GM21529 (cell line): ENCODE results near the gene PRIMPOL.
"Not testable (repeated sequence)": the region's sequence is repeated elsewhere in the genome, so short reads cannot be mapped to it uniquely, and the experiment has no call there.

Experiments
- ATAC-seq: cut with Tn5 transposase; IDR thresholded peaks from one replicate; pipeline ENCODE4 v1.9.1; 2021; ENCODE audit not compliant: unreplicated experiment

PRIMPOL gene

DNA sequence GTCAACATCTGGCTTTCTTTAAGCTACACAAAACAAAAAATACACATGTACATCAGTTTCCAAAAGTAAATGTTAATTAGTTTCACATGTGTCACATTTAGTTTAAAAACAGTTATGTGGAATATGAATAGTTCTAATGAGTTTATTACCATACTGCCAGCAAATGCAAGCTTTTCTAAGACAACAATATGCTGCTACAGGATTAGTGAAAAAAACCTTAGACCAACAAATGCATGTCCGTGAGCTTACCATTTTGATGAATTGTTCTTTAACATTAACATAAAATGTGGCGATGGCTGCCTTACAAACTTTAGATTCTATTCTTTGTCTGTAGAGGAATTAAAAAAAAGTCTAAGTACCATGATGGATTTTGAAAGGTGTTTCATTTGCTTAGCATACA is 52.6 kb downstream of the PRIMPOL start:
- no peak for ATAC-seq

DNA sequence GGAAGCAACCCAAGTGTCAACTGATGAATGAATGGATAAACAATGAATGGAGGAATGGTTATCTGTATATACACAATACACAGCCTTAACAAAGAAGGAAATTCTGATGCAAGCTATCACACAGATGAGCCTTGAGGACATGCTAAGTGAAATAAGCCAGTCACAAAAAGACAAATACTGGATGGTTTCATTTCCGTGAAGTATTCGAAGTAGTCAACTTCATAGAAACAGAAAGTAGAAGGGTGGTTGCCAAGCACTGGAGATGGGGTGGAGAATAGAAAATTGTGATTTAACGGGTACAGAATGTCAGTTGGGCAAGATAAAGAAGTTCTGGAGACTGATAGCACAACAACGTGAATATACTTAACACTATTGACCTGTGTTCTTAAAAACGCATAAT is 56.2 kb downstream of the PRIMPOL start:
- no peak for ATAC-seq

DNA sequence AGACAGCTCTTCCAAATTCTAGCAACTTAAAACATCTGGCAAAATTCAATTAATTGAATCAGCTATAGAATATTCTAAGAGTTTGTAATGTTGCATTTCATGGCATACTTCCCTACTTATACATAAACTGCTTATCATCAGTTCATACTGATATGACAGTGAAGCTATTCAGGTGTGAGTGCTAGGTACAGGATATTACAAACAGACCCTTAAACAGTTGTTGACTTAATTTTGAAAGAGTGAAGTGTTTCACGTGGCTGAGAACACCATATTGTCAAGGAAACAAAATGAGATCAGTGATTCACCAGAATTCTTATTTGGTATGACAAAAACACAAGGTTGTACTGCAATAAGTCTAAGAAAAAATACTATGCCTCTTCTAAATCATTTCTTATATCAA is 56.9 kb downstream of the PRIMPOL start:
- no peak for ATAC-seq

DNA sequence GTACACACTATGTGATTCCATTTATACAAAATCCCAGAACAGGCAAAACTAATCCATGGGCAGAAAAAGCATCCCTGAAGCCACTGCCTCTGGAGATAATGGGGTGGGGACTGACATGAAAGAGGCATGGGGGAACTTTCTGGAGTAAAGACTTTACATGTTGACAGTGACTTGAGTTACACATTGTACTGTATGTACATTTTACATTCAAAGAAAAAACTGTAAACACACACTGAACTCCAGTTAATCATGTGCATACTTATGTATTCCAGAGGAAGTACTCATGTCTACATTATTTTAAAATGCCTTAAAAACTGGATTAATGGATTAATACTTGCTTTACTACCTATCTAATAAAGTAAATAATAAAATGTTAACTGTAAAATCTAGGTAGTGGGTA is 62.8 kb downstream of the PRIMPOL start:
- no peak for ATAC-seq

DNA sequence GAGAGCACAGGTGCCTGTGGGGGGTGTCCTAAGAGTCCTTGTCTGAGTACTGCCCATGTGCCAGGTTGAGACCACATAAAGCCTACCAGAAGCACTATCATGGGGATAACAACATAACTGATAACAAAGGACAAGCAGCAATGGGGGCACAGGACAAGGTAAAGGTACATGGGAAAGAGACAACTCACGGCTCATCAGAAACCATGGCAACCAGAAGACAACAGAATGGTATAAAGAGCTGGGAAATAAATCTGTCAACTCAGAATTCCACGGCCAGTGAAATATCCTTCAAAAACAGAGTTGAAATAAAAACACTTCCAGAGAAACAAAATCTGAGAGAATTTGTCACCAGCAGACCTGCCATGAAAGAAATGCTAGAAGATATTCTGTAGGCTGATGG is 64.3 kb downstream of the PRIMPOL start:
- ATAC-seq: no peak

DNA sequence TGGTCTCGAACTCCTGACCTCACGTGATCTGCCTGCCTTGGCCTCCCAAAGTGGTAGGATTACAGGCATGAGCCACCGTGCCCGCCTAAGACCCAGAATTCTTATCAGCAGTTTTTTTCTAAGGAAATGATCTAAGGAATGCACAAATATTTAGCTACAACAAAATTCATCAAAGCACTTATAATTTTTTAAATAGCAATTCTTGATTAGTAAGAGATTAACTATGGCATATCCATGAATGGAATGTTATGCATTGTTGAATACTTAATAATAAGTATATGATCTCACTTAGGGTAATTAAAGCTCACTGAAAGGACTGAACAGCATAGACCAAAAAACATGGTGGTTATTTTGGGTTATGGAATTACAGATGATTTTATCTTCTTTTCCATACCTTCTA is 66.0 kb downstream of the PRIMPOL start:
- no peak for ATAC-seq

DNA sequence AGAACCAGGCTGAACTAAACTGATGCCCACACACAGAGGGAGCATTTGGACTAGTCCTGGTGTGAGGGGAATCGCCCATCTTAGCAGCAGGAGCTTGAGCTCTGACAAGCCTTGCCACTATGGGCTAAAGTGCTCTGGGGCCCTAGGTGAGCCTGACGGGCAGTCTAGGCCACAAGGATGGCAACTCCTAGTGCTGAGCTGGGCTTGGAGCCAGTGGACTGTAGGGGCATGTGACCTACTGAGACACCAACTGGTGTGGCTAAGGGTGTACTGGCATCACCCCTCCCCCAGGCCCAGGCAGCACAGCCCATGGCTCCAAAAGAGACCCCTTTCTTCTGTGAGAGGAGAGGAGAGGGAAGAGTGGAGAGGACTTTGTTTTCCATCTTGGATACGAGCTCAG is 69.9 kb downstream of the PRIMPOL start:
- ATAC-seq: no peak

DNA sequence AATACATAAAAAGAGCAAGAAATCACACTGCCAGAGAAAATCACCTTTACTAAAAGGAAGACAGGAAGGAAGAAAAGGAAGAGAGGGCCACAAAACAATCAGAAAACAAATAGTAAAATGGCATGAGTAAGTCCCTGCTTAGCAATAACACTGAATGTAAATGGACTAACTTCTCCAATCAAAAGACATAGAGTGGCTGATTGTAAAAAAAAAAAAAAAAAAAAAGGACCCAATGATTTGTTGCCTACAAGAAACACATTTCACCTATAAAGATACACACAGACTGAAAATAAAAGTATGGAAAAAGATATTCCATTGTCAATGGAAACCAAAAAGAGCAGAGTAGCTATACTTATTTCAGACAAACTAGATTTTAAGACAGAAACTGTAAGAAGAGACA is 71.7 kb downstream of the PRIMPOL start:
- no peak for ATAC-seq

DNA sequence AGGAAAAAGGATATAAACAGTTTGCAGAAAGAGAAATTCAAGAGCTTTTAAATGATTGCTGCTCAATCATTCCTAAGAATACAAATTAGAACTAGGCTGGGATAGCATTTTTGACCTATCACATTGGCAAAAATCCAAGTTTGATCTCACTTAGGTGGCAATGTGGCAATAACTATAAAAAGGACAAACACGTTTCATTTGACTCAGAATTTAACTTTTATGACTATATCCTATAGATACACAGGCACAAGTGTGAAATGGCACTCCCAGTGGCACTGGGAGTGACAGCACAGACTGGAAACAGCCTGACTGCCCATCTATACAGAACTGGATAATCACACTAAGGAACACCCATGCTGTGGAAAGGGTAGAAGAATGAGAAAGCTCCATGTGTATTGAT is 73.3 kb downstream of the PRIMPOL start:
- no peak for ATAC-seq

DNA sequence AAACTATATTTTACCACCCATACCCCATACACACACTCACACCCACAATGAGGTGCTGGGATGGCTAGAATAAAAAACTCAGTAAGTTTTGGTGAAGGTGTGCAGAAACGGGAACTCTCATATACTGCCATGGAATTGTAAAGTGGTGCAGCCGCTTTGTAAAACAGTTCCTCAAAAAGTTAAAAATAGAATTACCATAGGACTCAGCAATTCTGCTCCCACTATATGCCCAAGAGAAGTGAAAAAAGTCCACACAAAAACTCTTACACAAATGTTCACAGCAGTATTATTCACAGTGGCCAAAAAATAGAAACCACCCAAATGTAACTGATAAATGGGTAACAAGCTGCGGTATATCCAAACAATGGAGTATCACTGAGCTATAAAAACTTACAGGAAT is 77.9 kb downstream of the PRIMPOL start:
- no peak for ATAC-seq

DNA sequence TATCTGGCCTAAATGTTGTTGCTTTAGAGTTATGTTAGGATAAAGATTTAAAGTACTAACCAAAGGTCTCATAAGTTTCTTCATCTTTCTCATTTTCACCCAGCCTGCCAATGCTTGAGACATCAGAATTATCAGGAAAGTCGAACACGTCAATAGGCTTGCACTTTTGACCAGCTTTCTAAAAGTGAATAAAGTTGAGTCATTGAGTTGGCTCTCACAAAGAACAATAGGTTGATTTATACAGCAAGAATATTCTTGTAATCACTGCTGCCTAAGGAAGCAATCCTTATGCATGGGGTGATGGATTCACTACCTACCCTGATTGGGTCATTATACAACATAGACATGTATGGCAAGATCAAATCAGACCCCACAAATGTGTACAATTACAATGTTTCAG is 79.3 kb downstream of the PRIMPOL start:
- ATAC-seq: no peak

DNA sequence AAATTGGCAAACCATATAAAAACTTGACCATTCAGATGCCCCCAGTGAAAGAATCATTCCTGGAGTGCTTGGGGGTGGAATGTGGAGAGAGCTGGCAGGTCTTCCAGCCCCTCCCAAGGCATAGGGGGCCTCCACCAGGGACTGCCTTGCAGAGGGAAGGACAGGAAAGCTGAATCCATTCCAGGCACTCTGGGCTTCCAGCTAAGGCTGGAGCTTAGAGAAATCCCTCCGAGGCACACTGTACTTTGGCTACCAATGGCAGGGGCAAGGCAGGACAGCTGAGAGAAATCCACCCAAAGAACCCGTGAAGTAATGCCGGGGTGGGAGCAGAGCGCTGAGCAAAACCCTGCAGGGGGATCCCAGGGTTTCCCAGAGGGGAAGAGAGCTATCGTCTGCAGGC is 80.4 kb downstream of the PRIMPOL start:
- ATAC-seq: no peak

DNA sequence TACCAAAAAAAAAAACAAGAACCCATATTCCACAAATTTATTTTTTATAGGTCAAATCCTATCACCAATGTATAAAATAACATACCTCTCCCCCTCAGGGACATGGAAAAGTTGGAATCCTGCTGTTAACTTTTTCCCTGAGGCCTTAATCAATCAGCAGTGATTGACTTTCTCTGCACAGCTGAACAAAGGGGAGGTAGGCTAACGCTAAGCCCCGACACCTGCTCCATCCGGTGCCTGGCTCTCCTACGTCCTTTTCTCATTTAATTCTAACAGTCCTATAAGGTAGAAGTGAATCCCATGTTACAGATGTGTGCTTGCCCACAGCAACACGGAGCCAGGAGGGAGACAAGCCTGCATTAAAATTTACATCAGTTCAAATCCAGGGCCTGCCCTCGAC is 81.5 kb downstream of the PRIMPOL start:
- ATAC-seq: no peak

DNA sequence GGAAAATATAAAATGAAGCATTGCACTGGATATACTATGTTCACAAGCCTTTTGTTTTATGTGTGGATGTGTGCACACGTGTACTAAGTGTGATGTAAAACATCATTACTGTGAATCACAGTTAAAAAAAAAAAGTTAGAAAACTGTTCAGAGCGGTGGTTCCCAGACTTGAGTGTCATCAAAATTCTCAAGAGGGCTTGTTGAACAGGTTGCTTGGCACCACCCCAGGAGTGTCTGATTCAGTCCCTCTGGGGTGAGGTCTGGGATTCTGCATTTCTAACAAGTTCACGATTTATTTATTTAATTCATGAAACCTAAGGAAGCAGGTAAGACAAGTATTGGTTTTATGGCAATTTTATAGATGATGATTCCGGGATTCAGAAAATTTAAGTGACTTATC is 82.6 kb downstream of the PRIMPOL start:
- no peak for ATAC-seq

DNA sequence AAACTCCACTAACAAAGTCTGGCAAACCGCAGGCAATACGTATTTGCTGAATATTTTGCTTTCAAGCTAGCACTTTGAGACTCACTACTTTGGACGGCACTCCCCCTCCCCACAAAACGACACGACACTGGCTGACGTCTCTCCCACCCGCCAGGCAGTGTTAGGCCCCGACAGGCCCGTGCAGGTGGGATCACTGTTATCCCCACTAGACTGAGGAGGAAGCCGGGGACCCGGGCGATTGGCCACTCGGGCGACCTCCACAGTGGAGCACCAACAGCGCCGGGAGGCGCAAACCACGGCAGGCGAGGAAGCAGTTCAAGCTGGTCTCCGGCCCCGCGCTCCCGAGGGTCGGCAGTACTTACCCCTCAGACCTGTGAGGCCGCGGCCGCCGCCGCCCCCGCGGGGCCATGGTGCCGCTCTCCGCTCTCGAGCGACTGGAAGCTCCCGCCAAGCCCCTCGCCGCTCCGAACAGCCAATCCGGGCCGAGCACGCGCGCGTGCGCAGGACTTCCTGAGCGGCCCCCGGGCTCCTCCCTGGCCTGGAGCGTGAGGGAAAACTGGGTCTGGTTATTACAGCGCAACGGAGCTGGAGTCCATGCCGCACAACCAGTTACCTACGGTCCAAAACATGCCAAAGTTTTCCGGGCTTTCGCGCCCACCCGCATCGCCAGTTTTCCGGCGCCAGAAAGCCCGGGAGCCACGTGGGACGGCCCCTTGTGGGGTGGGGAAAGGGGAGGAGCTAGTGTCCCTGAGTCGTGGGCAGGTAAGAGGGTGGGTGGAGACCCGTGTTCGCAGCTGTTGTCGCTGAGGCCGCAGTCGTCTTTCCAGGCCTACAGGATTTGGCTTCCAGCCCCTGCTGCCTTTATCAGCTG is 84.4 kb downstream of the PRIMPOL start, which contains the start of gene CENPU:
CENPU (minus strand) TSS at position 443 of the 871 bp plus-strand sequence; CDS start at position 409, 34 bp downstream.
- ATAC-seq: peak; percentile 88

DNA sequence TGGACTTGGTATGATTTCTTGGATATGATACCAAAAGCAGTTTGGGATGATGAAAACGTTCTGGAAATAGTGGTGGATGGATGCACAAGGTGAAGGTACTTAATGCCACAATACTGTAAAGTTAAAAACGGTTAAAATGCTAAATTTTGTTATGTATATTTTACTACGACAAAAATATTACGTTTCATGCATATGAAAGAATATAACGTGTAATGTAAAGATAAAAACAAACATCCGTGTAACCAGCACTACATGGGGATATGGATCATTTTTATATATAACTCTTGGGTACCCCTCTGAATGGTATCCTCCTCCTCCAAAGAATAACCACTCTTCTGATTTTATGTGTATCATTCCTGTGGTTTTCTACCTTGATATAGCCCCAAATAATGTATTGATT is 85.2 kb downstream of the PRIMPOL start:
- ATAC-seq: no peak

DNA sequence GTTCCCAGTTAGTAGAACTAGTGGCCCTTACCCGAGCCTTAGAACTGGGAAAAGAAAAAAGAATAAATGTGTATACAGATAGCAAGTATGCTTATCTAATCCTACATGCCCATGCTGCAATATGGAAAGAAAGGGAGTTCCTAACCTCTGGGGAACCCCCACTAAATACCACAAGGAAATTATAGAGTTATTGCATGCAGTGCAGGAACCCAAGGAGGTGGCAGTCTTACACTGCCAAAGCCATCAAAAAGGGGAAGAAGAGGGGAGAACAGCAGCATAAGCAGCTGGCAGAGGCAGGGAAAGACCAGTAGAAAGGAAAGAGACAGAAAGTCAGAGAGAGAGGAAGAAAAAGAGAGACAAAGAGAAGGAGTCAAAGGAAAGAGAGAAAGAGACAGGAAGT is 90.0 kb downstream of the PRIMPOL start:
- ATAC-seq: not testable (repeated sequence)

DNA sequence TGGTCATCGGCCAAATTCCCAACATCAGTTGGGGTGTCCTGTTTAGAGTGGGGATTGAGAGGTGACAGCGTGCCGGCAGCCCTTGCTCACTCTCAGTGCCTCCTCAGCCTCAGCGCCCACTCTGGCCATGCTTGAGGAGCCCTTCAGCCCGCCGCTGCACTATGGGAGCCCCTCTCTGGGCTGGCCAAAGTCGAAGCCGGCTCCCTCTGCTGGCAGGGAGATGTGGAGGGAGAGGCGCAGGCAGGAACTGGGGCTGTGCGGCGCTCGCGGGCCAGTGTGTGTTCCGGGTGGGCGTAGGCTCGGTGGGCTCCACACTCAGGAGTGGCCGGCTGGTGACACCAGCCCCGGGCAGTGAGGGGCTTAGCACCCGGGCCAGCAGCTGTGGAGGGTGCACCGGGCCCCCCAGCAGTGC is 91.4 kb downstream of the PRIMPOL start:
- no peak for ATAC-seq

DNA sequence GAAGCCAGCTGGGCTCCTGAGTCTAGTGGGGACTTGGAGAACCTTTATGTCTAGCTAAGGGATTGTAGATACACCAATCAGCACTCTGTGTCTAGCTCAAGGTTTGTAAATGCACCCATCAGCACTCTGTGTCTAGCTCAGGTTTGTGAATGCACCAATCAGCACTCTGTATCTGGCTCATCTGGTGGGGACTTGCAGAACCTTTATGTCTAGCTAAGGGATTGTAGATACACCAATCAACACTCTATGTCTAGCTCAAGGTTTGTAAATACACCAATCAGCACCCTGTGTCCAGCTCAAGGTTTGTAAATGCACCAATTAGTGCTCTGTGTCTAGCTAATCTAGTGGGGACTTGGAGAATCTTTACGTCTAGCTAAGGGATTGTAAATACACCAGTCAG is 92.1 kb downstream of the PRIMPOL start:
- ATAC-seq: not testable (repeated sequence)

DNA sequence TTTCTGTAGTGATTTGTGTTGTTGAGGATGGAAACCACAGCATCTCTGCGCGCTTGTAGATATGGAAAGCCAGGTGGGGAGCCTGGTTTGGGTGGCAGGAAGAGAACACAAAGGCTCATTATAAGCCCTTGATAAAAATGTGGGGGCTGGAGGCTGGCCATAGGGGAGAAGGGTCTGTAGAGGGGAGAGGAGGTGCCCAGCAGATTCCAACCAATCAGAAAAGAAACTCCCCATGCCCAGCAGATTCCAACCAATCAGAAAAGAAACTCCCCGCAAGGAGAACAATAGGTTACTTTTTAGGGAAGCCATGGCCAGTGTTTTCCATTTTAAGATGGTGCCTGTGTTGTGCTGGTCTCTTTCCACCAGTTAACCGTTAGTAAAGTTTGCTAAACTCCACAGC is 94.1 kb downstream of the PRIMPOL start:
- ATAC-seq: no peak

DNA sequence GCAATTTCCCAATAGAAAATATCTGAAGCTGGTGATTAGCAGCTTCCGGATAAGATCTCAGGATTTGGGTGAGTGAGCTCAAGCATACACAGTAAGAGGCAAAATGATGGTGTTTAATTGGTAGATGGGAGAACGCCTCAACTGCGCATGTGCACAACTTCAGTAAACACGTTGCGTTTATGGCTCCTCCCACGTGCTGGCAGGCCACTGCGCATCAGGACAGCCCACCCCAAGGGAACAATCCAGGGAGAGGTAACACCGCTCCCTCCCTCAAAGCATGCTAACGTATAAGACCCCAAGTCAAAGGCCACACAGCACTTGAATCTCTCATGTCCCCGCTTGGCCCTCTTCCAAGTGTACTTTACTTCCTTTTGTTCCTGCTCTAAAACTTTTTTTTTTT is 94.7 kb downstream of the PRIMPOL start:
- no peak for ATAC-seq
